Smooth muscle cell (in vitro differentiated cells): ENCODE results near the gene RPIA. TPM values are rescaled to one million over a fixed set of nuclear protein-coding genes. Genes with fewer than 3 reads are reported as not detected.

Experiments used
- DNase-seq: peaks from one replicate; lab custom pipeline; 2025; ENCODE audit not compliant: unreplicated experiment; lab: John Stamatoyannopoulos, UW
- H2AFZ ChIP-seq: fragments of 200-600 bp; sonication (generic); 2 replicates; pipeline ENCODE4 v1.6.0; 2016; ENCODE audit warnings: antibody characterized with exemption, low read depth, mild to moderate bottlenecking
- H3F3A ChIP-seq: fragments of 200-600 bp; sonication (generic); 2 replicates; pipeline ENCODE4 v1.6.0; 2017; ENCODE audit warnings: antibody characterized with exemption, low read depth
- H3K27ac ChIP-seq: fragments of 200-600 bp; sonication (generic); 2 replicates; pipeline ENCODE4 v1.5.1; 2016; ENCODE audit warnings: low read depth, mild to moderate bottlenecking
- H3K27me3 ChIP-seq: fragments of 200-600 bp; sonication (generic); 2 replicates; pipeline ENCODE4 v1.6.1; 2016; ENCODE audit warnings: low read depth, mild to moderate bottlenecking
- H3K36me3 ChIP-seq: fragments of 200-600 bp; sonication (generic); 2 replicates; pipeline ENCODE4 v1.5.1; 2016; ENCODE audit warnings: low read depth
- H3K4me1 ChIP-seq: fragments of 200-600 bp; sonication (generic); 2 replicates; pipeline ENCODE4 v1.5.1; 2016; ENCODE audit warnings: low read depth
- H3K4me2 ChIP-seq: fragments of 200-600 bp; sonication (generic); 2 replicates; pipeline ENCODE4 v1.6.0; 2016; ENCODE audit warnings: mild to moderate bottlenecking
- H3K4me3 ChIP-seq: fragments of 200-600 bp; sonication (generic); 2 replicates; pipeline ENCODE4 v1.5.1; 2016; ENCODE audit warnings: mild to moderate bottlenecking
- H3K79me2 ChIP-seq: fragments of 200-600 bp; sonication (generic); 2 replicates; pipeline ENCODE4 v1.6.0; 2016; ENCODE audit warnings: low read depth, mild to moderate bottlenecking
- H3K9ac ChIP-seq: fragments of 200-600 bp; sonication (generic); 2 replicates; pipeline ENCODE4 v1.6.0; 2016; ENCODE audit warnings: low read depth
- H3K9me3 ChIP-seq: fragments of 200-600 bp; sonication (generic); replicated peaks from 2 replicates; pipeline ENCODE4 v1.5.1; 2016; ENCODE audit warnings: low read depth
- H4K20me1 ChIP-seq: fragments of 200-600 bp; sonication (generic); 2 replicates; pipeline ENCODE4 v1.6.0; 2016; ENCODE audit warnings: low read depth
- WGBS: methylation state at CpG from one replicate; pipeline ENCODE4 v1.1.7; 2016; ENCODE audit warnings: low lambda C conversion rate; 5-methylcytosine and 5-hydroxymethylcytosine counted together
- polyA plus RNA-seq: library from polyadenylated mRNA; unstranded; fragments of >200 nt; fragmentation: Nextera tagmentation; extraction: Ambion mirVana; gene quantifications from 2 replicates; pipeline ENCODE4 v1.2.1, GENCODE V29; 2016
- total RNA-seq: library from RNA; depleted of rRNA; stranded (reverse); fragments of >200 nt; gene quantifications from 2 replicates; pipeline ENCODE4 v1.2.3, GENCODE V29; 2014
- TF ChIP-seq, protein P1 (sequence below): fragments of 200-600 bp; sonication (generic); IDR thresholded peaks from 2 replicates; pipeline ENCODE4 v1.5.1; 2017; ENCODE audit warnings: borderline replicate concordance, mild to moderate bottlenecking, antibody characterized with exemption; ENCODE audit not compliant: insufficient read depth, poor library complexity, severe bottlenecking

The RPIA gene
- total and polyA plus RNA-seq, 2 experiments from 2014 or later, result 8.9 to 9.9 TPM

DNA sequence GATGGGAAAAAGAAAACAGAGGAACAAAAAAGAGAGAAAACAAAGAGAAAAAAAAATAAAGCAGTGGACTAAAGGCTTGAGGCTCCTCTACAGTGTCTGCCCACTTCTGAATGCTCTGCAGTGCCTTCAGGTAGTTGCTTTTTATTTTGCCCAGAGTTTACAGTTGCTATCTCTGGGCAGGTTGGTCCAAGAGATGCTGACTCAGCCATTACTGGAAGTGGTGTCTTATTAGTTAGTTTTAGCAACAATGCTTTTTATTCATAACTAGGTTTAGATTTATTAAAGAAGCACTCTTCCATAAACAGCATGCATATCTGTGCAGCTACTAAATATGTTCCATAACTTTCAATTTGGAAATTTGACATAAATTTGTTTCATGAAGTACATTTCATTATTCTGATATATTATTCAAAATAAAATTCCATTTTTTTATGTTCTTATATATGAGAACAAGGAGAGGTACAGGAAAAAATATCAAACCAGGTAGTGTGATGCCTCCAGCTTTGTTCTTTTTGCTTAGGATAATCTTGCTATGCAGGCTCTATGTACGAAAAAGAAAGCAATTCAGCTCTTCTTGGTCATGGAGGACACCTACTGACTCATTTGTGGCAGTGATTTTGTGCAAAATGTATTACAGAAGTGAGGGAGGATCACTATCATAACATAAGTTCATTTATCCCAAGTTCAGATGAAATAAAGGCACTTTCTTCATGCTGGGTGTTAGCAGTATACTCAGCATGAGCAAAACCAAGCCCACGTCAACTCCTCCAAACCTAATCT, 69.5 kb downstream of the RPIA start:
- no peak overlapping the region for H3K4me2 ChIP-seq
- 82% methylated on average over 2 of the region's 2 CpGs for WGBS

DNA sequence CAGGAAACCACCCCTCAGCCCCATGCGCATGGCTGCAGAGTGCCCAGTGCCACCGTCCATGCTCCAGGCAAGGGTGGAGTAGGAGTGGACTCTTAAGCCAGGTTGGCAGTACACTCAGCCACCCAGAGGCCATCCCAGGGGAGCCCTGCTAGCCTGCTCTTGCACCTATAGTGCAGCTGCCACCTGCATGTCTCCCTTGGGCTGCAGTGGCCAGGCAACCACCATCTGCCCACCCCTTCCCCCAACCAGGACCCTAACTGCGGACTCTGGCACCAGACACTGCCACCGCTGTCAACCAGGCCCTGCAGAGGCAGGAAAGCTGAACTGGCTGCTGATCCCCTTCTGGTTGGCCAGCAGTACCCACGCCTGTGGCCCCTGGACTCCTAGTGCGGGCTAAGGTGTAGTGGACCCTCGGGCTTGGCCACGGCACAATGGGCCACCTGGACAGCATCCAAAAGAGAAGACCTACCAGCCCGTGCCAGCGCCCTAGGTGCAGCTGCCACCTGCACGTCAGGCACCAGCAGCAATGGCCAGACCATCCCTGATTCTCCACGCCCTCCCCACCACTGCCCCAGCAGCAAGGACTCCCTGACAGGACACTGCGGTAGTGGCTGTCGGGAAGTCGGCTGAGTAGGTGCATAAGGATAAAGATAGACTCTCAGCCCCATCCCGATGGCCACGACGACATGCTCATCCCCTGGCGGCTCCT, 72.8 kb downstream of the RPIA start:
- H3K9ac ChIP-seq, result no peak overlapping the region
- no peaks in the 10 kb centered on the region for H3K4me1 ChIP-seq
- no peaks in the 10 kb centered on the region for H3K79me2 ChIP-seq
- peaks cover 32% of the 10 kb centered on the region for H3K27me3 ChIP-seq
- H4K20me1 ChIP-seq, result no peaks in the 10 kb centered on the region
- no peak for DNase-seq
- no peaks in the 10 kb centered on the region for H3K36me3 ChIP-seq
- no peak overlapping the region for H3K4me3 ChIP-seq
- no peaks in the 10 kb centered on the region for H3F3A ChIP-seq
- TF ChIP-seq, protein P1, sequence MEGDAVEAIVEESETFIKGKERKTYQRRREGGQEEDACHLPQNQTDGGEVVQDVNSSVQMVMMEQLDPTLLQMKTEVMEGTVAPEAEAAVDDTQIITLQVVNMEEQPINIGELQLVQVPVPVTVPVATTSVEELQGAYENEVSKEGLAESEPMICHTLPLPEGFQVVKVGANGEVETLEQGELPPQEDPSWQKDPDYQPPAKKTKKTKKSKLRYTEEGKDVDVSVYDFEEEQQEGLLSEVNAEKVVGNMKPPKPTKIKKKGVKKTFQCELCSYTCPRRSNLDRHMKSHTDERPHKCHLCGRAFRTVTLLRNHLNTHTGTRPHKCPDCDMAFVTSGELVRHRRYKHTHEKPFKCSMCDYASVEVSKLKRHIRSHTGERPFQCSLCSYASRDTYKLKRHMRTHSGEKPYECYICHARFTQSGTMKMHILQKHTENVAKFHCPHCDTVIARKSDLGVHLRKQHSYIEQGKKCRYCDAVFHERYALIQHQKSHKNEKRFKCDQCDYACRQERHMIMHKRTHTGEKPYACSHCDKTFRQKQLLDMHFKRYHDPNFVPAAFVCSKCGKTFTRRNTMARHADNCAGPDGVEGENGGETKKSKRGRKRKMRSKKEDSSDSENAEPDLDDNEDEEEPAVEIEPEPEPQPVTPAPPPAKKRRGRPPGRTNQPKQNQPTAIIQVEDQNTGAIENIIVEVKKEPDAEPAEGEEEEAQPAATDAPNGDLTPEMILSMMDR, result no peak
- no peaks in the 10 kb centered on the region for H3K9me3 ChIP-seq
- H3K27ac ChIP-seq, result no peak overlapping the region
- H2AFZ ChIP-seq, result no peak overlapping the region
- no peak overlapping the region for H3K4me2 ChIP-seq
- 83% methylated on average over 19 of the region's 19 CpGs for WGBS

More for the DNA sequence above, 69.5 kb downstream of the RPIA start:
- H2AFZ ChIP-seq, result no peak overlapping the region
- no peaks in the 10 kb centered on the region for H3K9me3 ChIP-seq
- no peaks in the 10 kb centered on the region for H3K36me3 ChIP-seq
- DNase-seq, result no peak
- no peaks in the 10 kb centered on the region for H3K79me2 ChIP-seq
- H3K27me3 ChIP-seq, result peaks cover 21% of the 10 kb centered on the region
- no peaks in the 10 kb centered on the region for H4K20me1 ChIP-seq
- no peaks in the 10 kb centered on the region for H3K4me1 ChIP-seq
- no peak overlapping the region for H3K27ac ChIP-seq
- TF ChIP-seq, protein P1, result no peak
- no peaks in the 10 kb centered on the region for H3F3A ChIP-seq
- no peak overlapping the region for H3K9ac ChIP-seq
- no peak overlapping the region for H3K4me3 ChIP-seq

DNA sequence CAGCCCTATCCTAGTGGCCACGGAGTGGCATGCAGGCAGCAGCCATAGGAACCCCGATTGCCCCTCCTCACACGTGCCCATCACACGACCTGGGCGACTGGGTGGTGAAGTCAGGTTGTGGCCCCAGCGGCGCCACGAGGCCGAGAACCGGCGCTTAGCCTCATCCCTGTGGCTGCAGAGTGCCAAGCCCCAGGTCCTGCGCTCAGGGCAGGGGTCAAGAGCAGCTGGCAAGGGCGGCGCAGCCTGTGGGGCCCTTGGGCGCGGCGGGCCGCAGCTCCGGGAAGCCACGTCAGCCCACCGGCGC, 73.3 kb downstream of the RPIA start:
- no peak overlapping the region for H2AFZ ChIP-seq
- WGBS, result 60% methylated on average over 22 of the region's 22 CpGs
- no peak overlapping the region for H3K9ac ChIP-seq
- no peak overlapping the region for H3K27ac ChIP-seq
- no peaks in the 10 kb centered on the region for H3K4me1 ChIP-seq
- no peak overlapping the region for H3K4me3 ChIP-seq
- TF ChIP-seq, protein P1, result no peak
- H3K79me2 ChIP-seq, result no peaks in the 10 kb centered on the region
- H3F3A ChIP-seq, result no peaks in the 10 kb centered on the region
- H3K36me3 ChIP-seq, result no peaks in the 10 kb centered on the region
- H3K9me3 ChIP-seq, result no peaks in the 10 kb centered on the region
- peaks cover 32% of the 10 kb centered on the region for H3K27me3 ChIP-seq
- H3K4me2 ChIP-seq, result no peak overlapping the region
- no peaks in the 10 kb centered on the region for H4K20me1 ChIP-seq
- no peak for DNase-seq
